Skeletal muscle satellite cell (primary cell): ENCODE data around the gene RSRC1.
"Not testable (repeated sequence)": the region's sequence is repeated elsewhere in the genome, so short reads cannot be mapped to it uniquely, and the experiment has no call there.

Source experiments
- H3K27me3 ChIP-seq: 2 replicates; pipeline ENCODE4 v1.7.0; 2013; ENCODE audit warnings: low read length; ENCODE audit not compliant: control insufficient read depth, insufficient read depth
- H3K36me3 ChIP-seq: 2 replicates; pipeline ENCODE4 v1.7.0; 2013; ENCODE audit warnings: mild to moderate bottlenecking, control low read depth, low read length; ENCODE audit not compliant: insufficient read depth
- H3K4me1 ChIP-seq: 2 replicates; pipeline ENCODE4 v1.7.0; 2013; ENCODE audit warnings: low read length; ENCODE audit not compliant: control insufficient read depth, insufficient read depth
- H3K4me2 ChIP-seq: 2 replicates; pipeline ENCODE4 v1.7.0; 2013; ENCODE audit warnings: mild to moderate bottlenecking, low read length
- H3K4me3 ChIP-seq: 2 replicates; pipeline ENCODE4 v1.7.0; 2013; ENCODE audit warnings: low read length
- H3K9ac ChIP-seq: 2 replicates; pipeline ENCODE4 v1.7.0; 2013; ENCODE audit warnings: mild to moderate bottlenecking, low read depth, low read length, moderate library complexity
- H3K9me3 ChIP-seq: replicated peaks from 2 replicates; pipeline ENCODE4 v1.7.0; 2013; ENCODE audit warnings: mild to moderate bottlenecking, control low read depth, low read length

RSRC1 gene

DNA sequence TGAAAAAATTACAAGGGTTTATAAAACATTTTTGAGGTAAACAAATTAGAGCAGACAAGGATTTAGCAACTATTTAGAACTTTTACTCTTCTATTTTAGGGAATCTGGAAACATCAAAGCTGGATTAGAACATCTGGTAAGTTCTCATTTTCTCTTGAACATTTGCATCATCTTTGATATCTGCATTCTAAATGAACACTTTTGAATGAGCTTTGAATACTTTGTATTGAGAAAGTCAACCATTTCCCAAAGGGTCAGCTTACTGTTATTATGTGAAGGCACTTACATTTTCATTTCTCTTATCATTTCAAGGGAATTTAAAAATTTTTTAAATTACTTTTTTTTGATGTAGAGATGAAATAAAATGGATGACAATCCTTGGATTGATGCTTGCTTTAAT is 188.1 kb downstream of the RSRC1 start:
- Histone ChIP-seq H3K27me3 (no peaks in the 10 kb centered on the region), H3K4me3 (no peak overlapping the region)

DNA sequence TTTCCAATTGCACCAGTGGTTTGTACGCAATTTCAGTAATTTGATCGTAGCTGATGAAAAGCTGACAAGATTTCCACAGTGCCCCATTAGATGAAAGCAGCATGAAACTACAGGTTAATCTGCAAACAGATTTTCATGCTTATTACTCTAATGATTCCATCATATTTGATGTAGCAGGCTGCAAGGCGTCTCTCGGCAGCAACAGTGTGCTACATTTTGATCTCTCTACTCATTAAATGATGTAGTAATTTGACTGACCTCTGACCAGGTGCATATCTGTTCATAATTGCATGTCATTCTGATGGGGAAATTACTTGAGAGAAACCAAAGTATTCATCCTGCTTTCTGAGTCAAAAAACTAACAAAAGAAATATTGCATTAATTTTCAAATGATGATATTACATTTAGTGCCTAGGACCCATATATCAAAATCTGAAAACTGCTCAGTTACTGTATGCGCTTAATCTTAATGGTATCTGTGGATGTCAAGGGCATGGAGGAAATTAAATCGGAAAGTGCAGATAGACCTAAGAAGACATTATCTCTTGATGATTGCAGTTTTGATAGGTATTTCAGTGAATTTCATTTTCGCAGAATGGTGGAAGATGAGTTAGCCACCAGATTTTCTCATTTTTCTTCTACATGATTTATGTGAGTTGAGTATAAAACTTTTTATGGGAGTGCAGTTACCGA is 198.5 kb downstream of the RSRC1 start:
- H3K4me1 ChIP-seq = no peaks in the 10 kb centered on the region
- H3K36me3 ChIP-seq = no peaks in the 10 kb centered on the region
- H3K9me3 ChIP-seq = no peaks in the 10 kb centered on the region
- H3K27me3 ChIP-seq = no peaks in the 10 kb centered on the region
- no peak overlapping the region for H3K9ac ChIP-seq
- H3K4me2 ChIP-seq = no peak overlapping the region
- H3K4me3 ChIP-seq = no peak overlapping the region

More for the DNA sequence above, 188.1 kb downstream of the RSRC1 start:
- H3K4me2 ChIP-seq = no peak overlapping the region
- H3K4me1 ChIP-seq = no peaks in the 10 kb centered on the region
- H3K9ac ChIP-seq = no peak overlapping the region
- no peaks in the 10 kb centered on the region for H3K36me3 ChIP-seq
- H3K9me3 ChIP-seq = no peaks in the 10 kb centered on the region

DNA sequence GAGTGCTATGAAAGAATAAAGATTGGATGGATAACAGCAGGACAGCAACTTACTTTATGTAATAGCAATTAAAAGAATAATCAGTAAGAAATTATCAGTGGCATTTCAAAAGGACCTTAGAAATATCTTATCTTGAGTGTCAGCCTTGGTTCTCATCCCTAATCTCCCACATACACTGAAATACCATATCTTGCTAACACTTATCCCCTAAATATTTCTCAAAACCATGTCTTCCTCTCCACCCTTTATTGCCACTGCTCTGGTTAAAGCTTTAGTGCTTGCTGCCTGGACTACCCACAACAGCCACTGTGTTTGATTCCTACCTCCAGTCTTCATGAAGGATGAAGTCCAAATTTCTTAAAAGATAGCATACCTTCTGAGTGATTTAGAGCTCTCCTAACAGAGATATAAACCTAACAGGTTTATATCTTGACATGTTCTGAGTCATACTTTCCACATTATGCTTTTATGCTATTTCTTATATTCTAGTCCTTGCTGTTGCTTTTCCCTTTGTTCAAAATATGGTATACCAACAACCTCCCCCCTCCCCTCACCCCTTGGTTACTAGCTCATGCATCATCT is 202.8 kb downstream of the RSRC1 start:
- H3K9ac ChIP-seq = no peak overlapping the region
- H3K4me1 ChIP-seq = no peaks in the 10 kb centered on the region
- H3K4me3 ChIP-seq = no peak overlapping the region
- H3K4me2 ChIP-seq = no peak overlapping the region
- no peaks in the 10 kb centered on the region for H3K27me3 ChIP-seq
- H3K9me3 ChIP-seq = no peaks in the 10 kb centered on the region
- no peaks in the 10 kb centered on the region for H3K36me3 ChIP-seq

DNA sequence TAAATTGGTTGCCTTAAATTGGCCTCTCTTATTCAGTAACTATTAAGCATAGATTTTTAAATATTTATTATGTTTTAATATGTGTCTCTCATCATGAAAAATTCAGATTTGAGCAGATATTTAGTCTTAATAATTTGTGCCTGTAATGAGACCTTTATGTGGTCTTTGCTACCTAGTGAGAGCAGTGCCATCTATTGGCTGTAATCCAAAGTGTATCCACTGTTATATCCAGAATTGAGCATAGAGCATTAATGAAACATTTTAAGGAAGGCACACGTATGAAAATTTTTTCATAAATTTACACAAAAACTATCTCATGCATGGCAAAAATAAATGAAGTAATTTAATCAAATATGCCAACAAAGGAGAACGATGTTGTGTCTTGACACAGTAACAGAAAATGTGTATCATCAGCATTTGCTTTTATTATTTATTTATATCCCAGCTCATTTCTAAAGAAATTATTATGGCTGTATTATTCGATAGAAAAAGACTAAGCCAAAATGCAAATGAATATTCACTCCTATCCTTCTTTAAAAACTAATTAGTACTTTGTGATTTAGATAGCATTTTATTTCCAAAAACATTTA is 203.5 kb downstream of the RSRC1 start:
- Histone ChIP-seq H3K4me3 (no peak overlapping the region), H3K4me2 (no peak overlapping the region), H3K9ac (no peak overlapping the region), H3K36me3 (no peaks in the 10 kb centered on the region), H3K9me3 (no peaks in the 10 kb centered on the region), H3K27me3 (no peaks in the 10 kb centered on the region), H3K4me1 (no peaks in the 10 kb centered on the region)

DNA sequence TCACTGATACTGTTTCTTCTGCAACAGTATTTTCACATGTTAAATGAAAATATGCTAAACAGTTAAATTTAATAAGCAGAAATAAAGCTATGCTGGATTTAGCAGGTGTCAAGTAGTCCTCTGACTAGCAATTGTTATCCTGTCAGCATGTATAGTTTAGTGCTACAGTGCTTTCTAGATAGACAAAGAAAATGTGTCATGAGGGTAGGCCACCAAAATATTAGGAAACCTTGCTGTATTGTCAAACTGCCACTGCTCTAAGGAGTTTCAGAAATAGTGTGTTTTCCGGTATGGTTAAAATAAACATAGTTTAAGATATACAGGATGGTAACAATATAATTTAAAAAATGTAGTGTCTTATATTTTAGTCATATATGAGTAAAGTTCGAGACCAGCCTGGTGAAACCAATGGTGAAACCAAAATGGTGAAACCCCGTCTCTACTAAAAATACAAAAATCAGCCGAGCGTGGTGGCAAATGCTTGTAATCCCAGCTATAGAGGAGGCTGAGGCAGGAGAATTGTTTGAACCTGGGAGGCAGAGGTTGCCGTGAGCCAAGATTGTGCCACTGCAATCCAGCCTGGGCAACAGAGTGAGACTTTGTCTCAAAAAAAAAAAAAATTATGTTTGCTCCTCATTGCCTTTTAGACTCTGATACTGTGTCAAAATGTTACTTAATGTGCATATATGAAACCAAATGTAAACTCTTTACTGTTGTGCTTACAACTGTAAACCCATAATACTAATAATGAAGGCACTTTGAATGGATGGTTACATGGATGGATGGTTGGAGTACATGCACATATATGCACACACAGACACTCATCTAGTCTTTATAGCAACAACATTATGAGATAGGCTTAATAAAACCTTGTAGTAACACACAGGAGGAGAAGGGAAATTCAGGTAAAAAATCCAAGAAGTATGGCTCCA is 204.8 kb downstream of the RSRC1 start:
- H3K27me3 ChIP-seq = no peaks in the 10 kb centered on the region
- H3K36me3 ChIP-seq = no peaks in the 10 kb centered on the region
- H3K4me3 ChIP-seq = no peak overlapping the region
- H3K4me2 ChIP-seq = no peak overlapping the region
- no peaks in the 10 kb centered on the region for H3K4me1 ChIP-seq
- no peaks in the 10 kb centered on the region for H3K9me3 ChIP-seq
- H3K9ac ChIP-seq = no peak overlapping the region

DNA sequence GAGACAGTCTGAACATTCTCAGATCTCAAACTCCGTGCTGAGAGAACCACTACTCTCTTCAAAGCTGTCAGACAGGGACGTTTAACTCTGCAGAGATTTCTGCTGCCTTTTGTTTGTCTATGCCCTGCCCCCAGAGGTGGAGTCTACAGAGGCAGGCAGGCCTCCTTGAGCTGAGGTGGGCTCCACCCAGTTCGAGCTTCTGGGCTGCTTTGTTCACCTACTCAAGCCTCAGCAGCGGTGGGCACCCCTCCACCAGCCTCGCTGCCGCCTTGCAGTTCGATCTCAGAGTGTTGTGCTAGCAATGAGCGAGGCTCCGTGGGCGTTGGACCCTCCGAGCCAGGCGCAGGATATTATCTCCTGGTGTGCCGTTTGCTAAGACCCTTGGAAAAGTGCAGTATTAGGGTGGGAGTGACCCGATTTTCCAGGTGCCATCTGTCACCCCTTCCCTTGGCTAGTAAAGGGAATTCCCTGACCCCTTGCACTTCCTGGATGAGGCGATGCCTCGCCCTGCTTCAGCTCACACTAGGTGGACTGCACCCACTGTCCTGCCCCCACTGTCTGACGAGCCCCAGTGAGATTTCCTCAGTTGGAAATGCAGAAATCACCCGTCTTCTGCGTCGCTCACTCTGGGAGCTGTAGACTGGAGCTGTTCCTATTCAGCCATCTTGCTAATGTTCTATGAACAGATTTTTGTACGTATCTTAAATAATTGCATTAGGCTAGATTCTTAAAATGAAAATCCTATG is 220.0 kb downstream of the RSRC1 start:
- not testable (repeated sequence) for H3K4me1 ChIP-seq, H3K9me3 ChIP-seq, H3K4me3 ChIP-seq, H3K4me2 ChIP-seq, H3K27me3 ChIP-seq, H3K9ac ChIP-seq, H3K36me3 ChIP-seq

DNA sequence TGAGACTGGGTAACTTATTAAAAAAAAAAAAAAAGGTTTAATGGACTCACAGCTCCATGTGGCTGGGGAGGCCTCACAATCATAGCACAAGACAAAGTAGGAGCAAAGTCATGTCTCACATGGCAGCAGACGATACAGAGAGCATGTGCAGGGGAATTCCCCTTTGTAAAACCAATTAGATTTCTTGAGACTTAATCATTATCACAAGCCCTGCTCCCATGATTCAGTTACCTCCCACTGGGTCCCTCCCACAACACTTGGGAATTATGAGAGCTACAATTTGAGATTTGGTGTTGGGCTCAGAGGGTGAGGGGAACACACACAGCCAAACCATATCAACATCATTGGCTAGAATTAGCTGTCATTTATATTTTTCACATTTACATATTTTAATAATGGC is 221.0 kb downstream of the RSRC1 start:
- no peak overlapping the region for H3K4me3 ChIP-seq
- H3K9ac ChIP-seq = no peak overlapping the region
- no peaks in the 10 kb centered on the region for H3K27me3 ChIP-seq
- H3K4me1 ChIP-seq = no peaks in the 10 kb centered on the region
- H3K4me2 ChIP-seq = no peak overlapping the region
- H3K9me3 ChIP-seq = no peaks in the 10 kb centered on the region
- H3K36me3 ChIP-seq = no peaks in the 10 kb centered on the region

DNA sequence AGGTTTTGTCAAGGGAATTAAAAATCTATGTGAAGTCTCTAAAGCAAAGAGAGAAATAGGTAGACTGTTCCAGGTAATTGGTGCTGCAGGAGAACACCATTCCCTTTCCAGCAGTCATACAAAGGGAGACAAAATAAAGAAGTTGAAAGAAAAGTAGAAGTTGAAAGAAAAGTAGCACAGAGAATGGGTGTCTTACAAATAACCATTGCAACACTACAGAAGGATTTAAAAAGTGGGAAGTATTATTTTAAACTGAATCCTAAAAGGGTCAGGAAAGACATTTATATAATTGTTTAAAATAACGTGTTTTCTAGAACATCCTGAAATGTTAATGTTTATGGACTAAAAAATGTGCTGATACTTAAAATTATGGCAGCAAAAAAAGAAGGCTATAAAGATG is 223.8 kb downstream of the RSRC1 start:
- H3K4me3 ChIP-seq = no peak overlapping the region
- H3K27me3 ChIP-seq = no peaks in the 10 kb centered on the region
- no peaks in the 10 kb centered on the region for H3K36me3 ChIP-seq
- no peak overlapping the region for H3K9ac ChIP-seq
- no peaks in the 10 kb centered on the region for H3K4me1 ChIP-seq
- no peaks in the 10 kb centered on the region for H3K9me3 ChIP-seq
- H3K4me2 ChIP-seq = no peak overlapping the region

DNA sequence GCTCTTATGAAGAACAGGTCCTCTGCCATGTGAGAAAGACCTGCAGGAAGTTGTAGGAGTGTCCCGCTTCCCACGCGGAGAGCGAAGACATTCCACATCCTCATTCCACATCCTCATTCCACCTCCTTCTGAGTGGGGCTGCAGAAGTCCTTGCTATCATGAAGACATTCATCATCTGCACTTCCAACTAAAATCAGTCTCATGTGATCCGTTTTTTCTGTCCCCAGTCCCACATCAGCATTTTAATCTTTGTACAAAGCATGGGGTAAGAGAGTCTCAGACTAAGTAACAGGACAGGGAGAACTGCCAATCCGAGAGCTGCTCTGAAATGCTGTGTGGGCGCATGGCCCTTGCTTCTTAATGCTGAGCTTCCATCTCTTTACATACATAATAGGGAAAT is 227.2 kb downstream of the RSRC1 start:
- no peaks in the 10 kb centered on the region for H3K36me3 ChIP-seq
- no peak overlapping the region for H3K4me3 ChIP-seq
- H3K4me2 ChIP-seq = no peak overlapping the region

DNA sequence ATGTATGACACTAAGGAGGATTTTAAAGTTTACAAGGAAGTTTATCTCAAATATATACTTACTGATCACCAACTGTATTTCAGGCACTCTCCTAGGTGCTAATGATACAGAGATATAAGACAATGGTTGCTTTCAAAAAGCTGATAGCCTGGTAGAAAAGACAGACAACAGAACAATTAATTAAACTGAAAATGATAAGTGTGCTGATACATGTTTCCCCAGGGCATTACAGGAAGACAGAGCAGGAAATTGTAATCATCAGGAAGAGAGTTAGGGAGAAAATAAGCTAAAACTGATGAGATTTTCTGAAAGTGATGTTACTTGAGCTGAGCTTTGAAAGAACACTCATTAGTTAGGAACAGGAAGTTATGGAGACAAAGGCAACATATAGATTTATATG is 229.7 kb downstream of the RSRC1 start:
- H3K4me2 ChIP-seq = no peak overlapping the region
- H3K4me1 ChIP-seq = no peaks in the 10 kb centered on the region
- no peaks in the 10 kb centered on the region for H3K9me3 ChIP-seq
- H3K4me3 ChIP-seq = no peak overlapping the region
- H3K9ac ChIP-seq = no peak overlapping the region
- no peaks in the 10 kb centered on the region for H3K27me3 ChIP-seq
- no peaks in the 10 kb centered on the region for H3K36me3 ChIP-seq

More for the DNA sequence above, 227.2 kb downstream of the RSRC1 start:
- H3K27me3 ChIP-seq = no peaks in the 10 kb centered on the region
- H3K4me1 ChIP-seq = no peaks in the 10 kb centered on the region
- H3K9ac ChIP-seq = no peak overlapping the region
- H3K9me3 ChIP-seq = no peaks in the 10 kb centered on the region

DNA sequence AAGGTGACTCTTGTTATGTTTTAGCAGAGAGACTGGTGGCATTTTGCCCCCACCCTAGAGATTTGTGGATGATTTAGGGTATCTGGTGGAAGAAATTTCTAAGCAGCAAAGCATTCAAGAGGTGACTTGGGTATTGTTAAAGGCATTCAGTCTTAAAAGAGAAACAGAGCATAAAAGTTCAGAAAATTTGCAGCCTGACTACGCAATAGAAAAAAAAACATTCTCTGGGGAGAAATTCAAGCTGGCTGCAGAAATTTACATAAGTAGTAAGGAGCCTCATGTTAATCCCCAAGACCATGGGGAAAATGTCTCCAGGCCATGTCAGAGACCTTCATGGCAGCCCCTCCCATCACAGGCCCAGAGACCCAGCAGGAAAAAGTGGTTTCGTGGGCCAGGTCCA is 231.1 kb downstream of the RSRC1 start:
- H3K4me1 ChIP-seq, H3K36me3 ChIP-seq, H3K9me3 ChIP-seq, H3K9ac ChIP-seq, H3K4me2 ChIP-seq, H3K27me3 ChIP-seq, H3K4me3 ChIP-seq: not testable (repeated sequence)
